Endothelial cell of umbilical vein (primary cell): ENCODE measurements around the gene COX4I1. TPM values are rescaled to one million over a fixed set of nuclear protein-coding genes. Genes with fewer than 3 reads are reported as not detected.

Source experiments
- BruUV-seq: library from RNA; stranded (reverse); fragments of 400-500 nt; replicated peaks from 2 replicates; lab custom pipeline; 2021; lab: Mats Ljungman, UMichigan
- CTCF ChIA-PET: fragments of 300-600, 350-600 bp; sonication (Branson Sonifier 250); formaldehyde crosslinking; loops from one replicate; lab custom pipeline; 2021; ENCODE audit warnings: antibody characterized with exemption, inconsistent platforms; lab: Charles Lee
- POLR2A ChIA-PET: fragments of 300-600, 350-600 bp; sonication (Branson Sonifier 250); formaldehyde crosslinking; loops from one replicate; lab custom pipeline; 2021; ENCODE audit warnings: antibody characterized with exemption, inconsistent platforms; lab: Charles Lee
- DNase-seq: peaks from one replicate; pipeline ENCODE4 v3.0.0-alpha.2; 2011; ENCODE audit warnings: low read depth, low spot score
- FAIRE-seq: peaks from 2 replicates; lab custom pipeline; 2011; peaks lifted over from hg19 to GRCh38; lab: Jason Lieb, UNC
- H2AFZ ChIP-seq: 2 replicates; pipeline ENCODE4 v1.6.0; 2012; ENCODE audit warnings: low read depth, low read length, control low read depth, inconsistent platforms
- H3K27ac ChIP-seq: 2 replicates; pipeline ENCODE4 v1.5.1; 2011; ENCODE audit warnings: low read depth, mild to moderate bottlenecking, control low read depth, low read length, moderate library complexity; ENCODE audit not compliant: insufficient read depth
- H3K27me3 ChIP-seq, 2 experiments: 2 replicates each; pipeline versions ENCODE4 v1.6.0 to v1.6.1; 2011; ENCODE audit warnings: low read length in 2 of 2, mixed read lengths in 1 of 2; ENCODE audit not compliant: control insufficient read depth in 2 of 2, insufficient read depth in 2 of 2
- H3K36me3 ChIP-seq, 2 experiments: 2 replicates in 1 of 2; 3 replicates in 1 of 2; pipeline ENCODE4 v1.5.1; 2011; ENCODE audit warnings: low read length in 2 of 2, mild to moderate bottlenecking in 1 of 2, moderate library complexity in 1 of 2; ENCODE audit not compliant: control insufficient read depth in 2 of 2, insufficient read depth in 2 of 2; ENCODE audit errors: extremely low read depth in 1 of 2
- H3K4me1 ChIP-seq: 3 replicates; pipeline ENCODE4 v1.5.1; 2011; ENCODE audit warnings: mild to moderate bottlenecking, low read length; ENCODE audit not compliant: control insufficient read depth, insufficient read depth; ENCODE audit errors: extremely low read depth
- H3K4me2 ChIP-seq: 2 replicates; pipeline ENCODE4 v1.6.1; 2011; ENCODE audit warnings: low read length, control low read depth, mixed read lengths; ENCODE audit not compliant: insufficient read depth
- H3K4me3 ChIP-seq, 3 experiments: fragments of 200-600 bp in 1 of 3; sonication (generic), shearing (Covaris generic) in 1 of 3; replicated peaks in 1 of 3; 2 replicates each; pipeline ENCODE4 v1.5.1; 2011 to 2016; ENCODE audit warnings: control low read depth in 3 of 3, low read length in 3 of 3, mild to moderate bottlenecking in 2 of 3, inconsistent platforms in 1 of 3, low read depth in 1 of 3, moderate library complexity in 1 of 3; ENCODE audit not compliant: insufficient read depth in 1 of 3
- H3K79me2 ChIP-seq: 2 replicates; pipeline ENCODE4 v1.6.0; 2012; ENCODE audit warnings: low read length, inconsistent platforms; ENCODE audit not compliant: control insufficient read depth, insufficient read depth
- H3K9ac ChIP-seq: replicated peaks from 2 replicates; pipeline ENCODE3; 2011; ENCODE audit warnings: low read length, control low read depth; ENCODE audit not compliant: insufficient read depth; ENCODE audit errors: extremely low read depth
- H3K9me1 ChIP-seq: replicated peaks from 3 replicates; pipeline ENCODE4 v1.6.0; 2011; ENCODE audit warnings: mild to moderate bottlenecking, low read length; ENCODE audit not compliant: control insufficient read depth, insufficient read depth; ENCODE audit errors: extremely low read depth
- H3K9me3 ChIP-seq: replicated peaks from 2 replicates; pipeline ENCODE4 v1.5.1; 2012; ENCODE audit warnings: low read length, inconsistent platforms; ENCODE audit not compliant: control insufficient read depth, insufficient read depth
- H4K20me1 ChIP-seq: replicated peaks from 2 replicates; pipeline ENCODE3; 2011; ENCODE audit warnings: mild to moderate bottlenecking, low read length; ENCODE audit not compliant: control insufficient read depth, insufficient read depth; ENCODE audit errors: extremely low read depth
- EZH2 ChIP-seq: IDR thresholded peaks from 2 replicates; pipeline ENCODE4 v1.6.1; 2012; ENCODE audit warnings: borderline replicate concordance, low read depth, mild to moderate bottlenecking, moderate library complexity, low read length, inconsistent platforms; ENCODE audit not compliant: severe bottlenecking
- FOS ChIP-seq: IDR thresholded peaks from 2 replicates; pipeline ENCODE4 v1.6.1; 2011; ENCODE audit warnings: mild to moderate bottlenecking, low read length, moderate library complexity, borderline replicate concordance; ENCODE audit not compliant: insufficient read depth
- GATA2 ChIP-seq: IDR thresholded peaks from 2 replicates; pipeline ENCODE4 v1.7.0; 2011; ENCODE audit warnings: low read depth, mild to moderate bottlenecking, moderate library complexity, mixed read lengths, low read length; ENCODE audit not compliant: insufficient read length, insufficient read depth
- JUN ChIP-seq: IDR thresholded peaks from 2 replicates; pipeline ENCODE4 v1.6.1; 2011; ENCODE audit warnings: borderline replicate concordance, low read depth; ENCODE audit not compliant: insufficient read length, insufficient read depth
- MYC ChIP-seq: IDR thresholded peaks from one replicate; pipeline ENCODE4 v1.6.1; 2011; ENCODE audit warnings: mild to moderate bottlenecking, low read depth, low read length
- POLR2A ChIP-seq: IDR thresholded peaks from 2 replicates; pipeline ENCODE4 v1.6.1; 2012; ENCODE audit warnings: low read depth, mild to moderate bottlenecking, control low read depth, low read length
- POLR2AphosphoS5 ChIP-seq: IDR thresholded peaks from 2 replicates; pipeline ENCODE4 v1.6.1; 2012; ENCODE audit warnings: low read depth, mild to moderate bottlenecking, control low read depth, low read length, moderate library complexity; ENCODE audit not compliant: insufficient read depth
- dilution Hi-C: fragments of 300-500 bp; cut with MboI; formaldehyde crosslinking; loops from one replicate; pipeline ENCODE4 v1.15.0; 2019; ENCODE audit warnings: low sequenced_read_pairs; ENCODE audit not compliant: extremely low pct_ligation_motif_present
- intact Hi-C: fragments of 100-400 bp; cut with micrococcal nuclease; formaldehyde crosslinking; loops from one replicate; pipeline ENCODE4 v1.10.0; 2022
- polyA plus RNA-seq, 4 experiments: library from polyadenylated mRNA; depleted of rRNA in 3 of 4; stranded (reverse) in 3 of 4; unstranded in 1 of 4; fragments of >200 nt; gene quantifications; 2 replicates each; pipeline versions ENCODE4 v1.2.1 to v1.2.3, GENCODE V29; 2011 to 2012; ENCODE audit warnings: missing spikeins in 1 of 4
- total RNA-seq: library from RNA; stranded (reverse); gene quantifications from 2 replicates; pipeline ENCODE4 v1.2.3, GENCODE V29; 2021
- TF ChIP-seq, protein P1 (sequence below): IDR thresholded peaks from 2 replicates; pipeline ENCODE4 v1.6.1; 2011; ENCODE audit not compliant: insufficient read depth, insufficient read length

The COX4I1 gene
- total and polyA plus RNA-seq, 2 donors (not counting 3 experiments of a cell fraction or from before 2014, with no cell fraction given) = 560 to 953 TPM

DNA sequence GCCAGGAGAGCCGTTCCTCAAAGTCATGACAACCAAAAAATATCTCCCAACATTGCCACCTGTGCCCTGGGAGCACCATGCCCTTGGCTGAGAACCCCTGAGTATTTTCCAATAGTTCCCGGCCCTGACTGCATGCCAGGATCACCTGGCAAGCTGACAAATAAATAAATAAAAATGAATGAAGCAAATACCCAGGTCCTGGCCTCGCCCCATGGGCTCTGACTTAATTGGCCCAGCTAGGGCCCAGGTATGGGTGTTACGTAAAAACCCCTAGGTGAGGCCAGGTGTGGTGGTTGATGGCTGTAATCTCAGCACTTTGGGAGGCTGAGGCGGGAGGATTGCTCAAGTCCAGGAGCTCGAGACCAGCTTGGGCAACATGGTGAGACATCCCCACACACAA lies 45.9 kb upstream of the COX4I1 start:
- intact Hi-C loops (no loop called here), dilution Hi-C loops (no loop called here)
- CTCF ChIA-PET = no interaction called here

DNA sequence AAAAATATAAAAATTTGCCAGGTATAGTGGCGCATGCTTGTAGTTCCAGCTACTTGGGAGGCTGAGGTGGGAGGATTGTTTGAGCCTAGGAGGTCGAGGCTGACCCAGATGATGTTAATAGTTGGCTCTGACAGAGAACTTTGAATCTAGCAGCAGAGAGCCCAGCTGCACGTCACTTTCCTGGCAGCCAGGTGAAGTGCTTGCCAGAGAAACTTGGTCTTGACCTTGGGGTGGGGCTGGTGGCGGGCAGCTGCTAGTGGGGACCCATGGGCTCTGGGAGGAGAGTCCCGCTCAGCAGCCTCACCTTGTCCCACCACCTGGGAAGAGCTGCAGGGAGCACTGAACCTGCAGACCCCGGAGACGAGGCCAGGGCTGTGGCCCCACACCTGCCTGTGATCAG lies 45.5 kb upstream of the COX4I1 start:
- H3K27me3 ChIP-seq = no peaks in the 10 kb centered on the region
- no peak overlapping the region for H3K9ac ChIP-seq
- BruUV-seq = no TSS peak
- H3K4me2 ChIP-seq = no peak overlapping the region
- no peaks in the 10 kb centered on the region for H3K36me3 ChIP-seq
- H3K4me1 ChIP-seq = peaks cover 24% of the 10 kb centered on the region
- no peaks in the 10 kb centered on the region for H3K9me1 ChIP-seq
- POLR2A ChIA-PET = no interaction called here
- TF ChIP-seq MYC (no peak), POLR2A (no peak), GATA2 (no peak), EZH2 (no peak), FOS (no peak)
- TF ChIP-seq, protein P1, sequence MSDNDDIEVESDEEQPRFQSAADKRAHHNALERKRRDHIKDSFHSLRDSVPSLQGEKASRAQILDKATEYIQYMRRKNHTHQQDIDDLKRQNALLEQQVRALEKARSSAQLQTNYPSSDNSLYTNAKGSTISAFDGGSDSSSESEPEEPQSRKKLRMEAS = no peak
- DNase-seq (no peak), FAIRE-seq (no peak)
- dilution Hi-C loops (no loop called here), intact Hi-C loops (no loop called here)
- no peak overlapping the region for H3K27ac ChIP-seq
- H3K4me3 ChIP-seq = no peak overlapping the region
- CTCF ChIA-PET = interaction anchor here (0.8 kb wide), 1 partner anchor 26 kb away, joined by 3 read pairs; no protein-coding TSS in a partner anchor
- no peaks in the 10 kb centered on the region for H3K9me3 ChIP-seq
- no peak overlapping the region for H2AFZ ChIP-seq
- H3K79me2 ChIP-seq = peaks cover 13% of the 10 kb centered on the region
- H4K20me1 ChIP-seq = no peaks in the 10 kb centered on the region

More for the DNA sequence above, 45.9 kb upstream of the COX4I1 start:
- DNase-seq (no peak), FAIRE-seq (no peak)
- TF ChIP-seq JUN (no peak), GATA2 (no peak), POLR2AphosphoS5 (no peak), MYC (no peak), EZH2 (no peak), POLR2A (no peak), FOS (no peak)
- TF ChIP-seq, protein P1 = no peak
- POLR2A ChIA-PET = no interaction called here
- H3K9ac ChIP-seq = no peak overlapping the region
- no peak overlapping the region for H3K27ac ChIP-seq
- no TSS peak for BruUV-seq
- no peaks in the 10 kb centered on the region for H3K36me3 ChIP-seq
- no peaks in the 10 kb centered on the region for H3K27me3 ChIP-seq
- H3K9me1 ChIP-seq = no peaks in the 10 kb centered on the region
- no peak overlapping the region for H3K4me3 ChIP-seq
- no peaks in the 10 kb centered on the region for H3K9me3 ChIP-seq
- no peaks in the 10 kb centered on the region for H4K20me1 ChIP-seq
- H2AFZ ChIP-seq = no peak overlapping the region
- peaks cover 16% of the 10 kb centered on the region for H3K79me2 ChIP-seq
- peaks cover 24% of the 10 kb centered on the region for H3K4me1 ChIP-seq
- no peak overlapping the region for H3K4me2 ChIP-seq
